Epidermal melanocyte (primary cell): ENCODE data around the gene TMEM126B.
A peak's percentile ranks its signal among the peaks of the same experiment; 100 is the strongest.

Experiments used
- DNase-seq: peaks from one replicate; pipeline ENCODE4 v3.0.0; 2011; ENCODE audit warnings: low spot score; ENCODE audit not compliant: insufficient read length

Gene TMEM126B

DNA sequence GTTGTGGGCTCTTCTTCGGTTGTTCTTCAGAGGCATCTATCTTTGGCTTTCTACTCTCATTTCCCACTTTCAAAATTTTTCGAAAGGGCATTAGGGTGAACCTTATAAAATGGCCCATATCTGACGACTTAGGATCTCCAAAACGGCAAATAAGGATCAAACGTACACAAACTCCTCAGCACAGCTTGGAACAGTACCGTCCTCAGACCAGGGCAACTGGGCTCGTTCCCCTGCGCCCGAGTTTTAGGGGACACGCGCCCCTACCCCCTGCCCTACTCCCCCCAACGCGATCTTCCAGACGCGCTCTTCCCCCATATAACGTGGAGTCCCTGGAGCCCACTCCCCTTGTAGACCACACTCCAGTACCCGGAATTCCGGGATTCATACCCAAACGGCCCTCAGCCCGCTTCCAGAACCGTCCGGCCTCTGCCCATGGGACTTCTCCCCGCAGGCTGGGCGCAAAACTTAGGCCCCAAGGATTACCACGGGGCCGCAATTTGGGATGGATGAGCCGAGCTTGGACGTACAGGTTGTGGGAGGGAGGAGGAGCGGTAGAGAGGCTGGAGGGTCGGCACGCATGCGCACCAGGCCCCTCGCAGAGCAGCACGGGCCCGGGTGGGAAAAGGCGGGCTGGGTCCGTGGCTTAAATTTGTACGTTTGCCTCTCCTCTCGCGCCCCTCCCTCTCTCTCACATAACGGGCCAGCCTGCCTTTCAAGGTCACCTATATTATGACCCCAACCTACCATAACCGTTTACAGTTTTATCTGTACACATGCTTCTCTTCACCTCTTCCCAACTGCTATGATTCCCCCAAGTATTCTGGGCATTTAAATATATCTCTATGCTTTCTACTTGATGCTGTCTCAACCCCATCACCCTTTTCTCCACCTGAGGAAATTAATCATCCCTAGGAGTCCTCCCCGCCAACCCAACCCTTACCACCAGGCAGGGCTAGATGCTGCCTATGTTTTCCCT is 54.2 kb downstream of the TMEM126B start:
- DNase-seq: peak; percentile 68

DNA sequence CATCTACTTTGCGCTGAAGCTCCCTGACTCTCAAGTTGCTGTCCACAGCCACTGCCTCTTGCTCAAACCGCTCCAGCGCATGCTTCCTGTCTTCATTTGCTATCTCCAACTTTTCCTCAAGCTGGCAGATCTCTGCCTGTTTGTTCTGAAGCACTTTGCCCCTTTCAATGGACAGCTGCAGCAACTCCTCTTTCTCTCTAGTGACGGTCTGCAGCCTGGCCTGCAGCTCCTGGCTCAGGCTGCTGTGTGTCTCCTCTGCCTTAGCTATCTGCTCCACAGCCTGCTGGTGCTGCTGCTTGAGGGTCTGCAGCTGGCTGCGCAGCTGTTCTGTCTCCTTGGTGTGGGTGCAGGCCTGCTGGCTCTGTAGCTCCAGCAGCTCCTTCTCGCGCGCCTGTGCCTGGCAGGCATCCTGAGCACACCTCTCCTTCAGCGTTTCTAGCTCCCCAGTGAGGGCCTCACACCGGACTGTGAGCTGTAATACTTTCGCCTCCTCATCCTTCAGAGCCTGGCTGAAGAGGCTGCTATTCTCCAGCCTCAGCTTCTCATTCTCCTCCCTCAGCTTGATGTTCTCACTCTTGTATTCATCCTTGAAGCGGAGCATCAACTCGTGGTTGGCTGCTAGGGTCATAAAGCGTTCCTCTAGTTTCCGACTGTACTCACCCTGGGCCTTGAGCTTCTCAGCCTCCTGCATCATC is 56.9 kb downstream of the TMEM126B start:
- no peak for DNase-seq

DNA sequence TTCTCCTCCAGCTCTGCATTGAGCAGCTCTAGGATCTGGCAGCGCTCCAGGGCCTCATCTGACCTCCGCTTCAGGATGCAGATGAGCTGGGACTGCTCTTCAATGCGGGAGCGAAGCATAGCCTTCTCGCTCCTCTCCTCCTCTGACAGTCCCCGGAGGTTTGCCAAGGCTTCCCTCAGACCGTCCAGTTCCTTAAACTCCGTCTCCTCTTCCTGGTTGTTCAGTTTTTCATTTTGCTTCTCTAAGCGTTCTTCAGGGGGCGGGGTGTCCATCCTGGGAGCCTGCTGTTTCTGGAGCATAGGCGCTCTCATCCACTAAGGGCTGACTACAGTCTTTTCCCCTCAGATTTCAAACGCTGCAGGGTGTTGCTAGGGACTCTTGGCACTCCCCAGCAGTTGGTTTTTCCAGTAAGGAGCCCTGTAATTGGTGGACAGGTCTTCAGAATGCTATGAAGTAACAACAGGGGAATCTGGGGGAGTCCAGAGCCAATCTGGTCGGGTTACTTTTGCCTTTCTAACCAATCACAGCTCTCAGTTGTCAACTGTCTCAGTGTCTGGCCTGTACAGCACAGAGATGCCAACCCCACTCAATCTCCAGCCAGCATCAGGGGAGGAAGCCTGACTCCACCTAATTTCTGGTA is 57.5 kb downstream of the TMEM126B start, which contains the start of gene CCDC89:
CCDC89 (minus strand) TSS at position 376 of the 640 bp plus-strand sequence; CDS start at position 311, 65 bp downstream.
- DNase-seq: peak; percentile 81
